ENCODE data around the gene SCG2. TPM values are rescaled to one million over a fixed set of nuclear protein-coding genes. Genes with fewer than 3 reads are reported as not detected.

The SCG2 gene, protein sequence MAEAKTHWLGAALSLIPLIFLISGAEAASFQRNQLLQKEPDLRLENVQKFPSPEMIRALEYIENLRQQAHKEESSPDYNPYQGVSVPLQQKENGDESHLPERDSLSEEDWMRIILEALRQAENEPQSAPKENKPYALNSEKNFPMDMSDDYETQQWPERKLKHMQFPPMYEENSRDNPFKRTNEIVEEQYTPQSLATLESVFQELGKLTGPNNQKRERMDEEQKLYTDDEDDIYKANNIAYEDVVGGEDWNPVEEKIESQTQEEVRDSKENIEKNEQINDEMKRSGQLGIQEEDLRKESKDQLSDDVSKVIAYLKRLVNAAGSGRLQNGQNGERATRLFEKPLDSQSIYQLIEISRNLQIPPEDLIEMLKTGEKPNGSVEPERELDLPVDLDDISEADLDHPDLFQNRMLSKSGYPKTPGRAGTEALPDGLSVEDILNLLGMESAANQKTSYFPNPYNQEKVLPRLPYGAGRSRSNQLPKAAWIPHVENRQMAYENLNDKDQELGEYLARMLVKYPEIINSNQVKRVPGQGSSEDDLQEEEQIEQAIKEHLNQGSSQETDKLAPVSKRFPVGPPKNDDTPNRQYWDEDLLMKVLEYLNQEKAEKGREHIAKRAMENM
- total RNA-seq, result 0.20 TPM

DNA sequence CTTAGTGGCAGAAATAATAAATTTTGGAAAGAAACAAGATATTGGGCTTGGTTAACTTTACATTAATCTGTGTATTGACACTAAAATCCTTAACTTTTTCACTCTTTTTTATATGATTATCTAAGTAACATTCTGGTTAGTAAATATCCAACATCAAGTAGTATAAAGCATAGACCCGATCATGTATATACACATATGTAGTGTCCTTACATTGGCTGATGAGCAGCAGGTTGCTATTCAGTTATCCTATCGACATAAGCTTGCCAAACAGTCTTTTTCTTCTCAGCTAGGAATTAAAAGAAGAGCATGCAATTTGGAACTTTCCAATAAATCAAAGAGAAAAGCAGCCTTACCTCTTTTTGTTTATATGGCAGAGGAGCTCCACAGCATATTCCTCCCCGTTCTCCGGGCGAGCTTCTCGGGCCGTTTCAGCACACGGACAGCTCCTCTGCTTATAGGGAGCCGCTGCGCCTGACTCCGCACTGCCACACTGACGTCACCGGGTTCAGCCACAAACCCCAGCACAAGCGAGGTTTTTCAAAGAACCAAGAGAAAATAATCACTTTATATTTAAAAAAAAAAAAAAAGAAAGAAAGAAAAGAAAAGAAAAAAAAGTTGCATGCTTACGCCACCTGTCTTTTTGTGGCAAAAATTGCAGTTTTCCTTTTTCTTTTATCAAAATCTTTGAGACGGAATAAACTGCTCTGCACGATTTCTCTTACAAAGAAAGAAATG, at the start of gene SCG2:
Gene SCG2 (minus strand): TSS at position 430 of the 735 bp plus-strand sequence. CDS start 3,079 bp downstream, outside the sequence.
- DNase-seq, result peak; percentile 72

DNA sequence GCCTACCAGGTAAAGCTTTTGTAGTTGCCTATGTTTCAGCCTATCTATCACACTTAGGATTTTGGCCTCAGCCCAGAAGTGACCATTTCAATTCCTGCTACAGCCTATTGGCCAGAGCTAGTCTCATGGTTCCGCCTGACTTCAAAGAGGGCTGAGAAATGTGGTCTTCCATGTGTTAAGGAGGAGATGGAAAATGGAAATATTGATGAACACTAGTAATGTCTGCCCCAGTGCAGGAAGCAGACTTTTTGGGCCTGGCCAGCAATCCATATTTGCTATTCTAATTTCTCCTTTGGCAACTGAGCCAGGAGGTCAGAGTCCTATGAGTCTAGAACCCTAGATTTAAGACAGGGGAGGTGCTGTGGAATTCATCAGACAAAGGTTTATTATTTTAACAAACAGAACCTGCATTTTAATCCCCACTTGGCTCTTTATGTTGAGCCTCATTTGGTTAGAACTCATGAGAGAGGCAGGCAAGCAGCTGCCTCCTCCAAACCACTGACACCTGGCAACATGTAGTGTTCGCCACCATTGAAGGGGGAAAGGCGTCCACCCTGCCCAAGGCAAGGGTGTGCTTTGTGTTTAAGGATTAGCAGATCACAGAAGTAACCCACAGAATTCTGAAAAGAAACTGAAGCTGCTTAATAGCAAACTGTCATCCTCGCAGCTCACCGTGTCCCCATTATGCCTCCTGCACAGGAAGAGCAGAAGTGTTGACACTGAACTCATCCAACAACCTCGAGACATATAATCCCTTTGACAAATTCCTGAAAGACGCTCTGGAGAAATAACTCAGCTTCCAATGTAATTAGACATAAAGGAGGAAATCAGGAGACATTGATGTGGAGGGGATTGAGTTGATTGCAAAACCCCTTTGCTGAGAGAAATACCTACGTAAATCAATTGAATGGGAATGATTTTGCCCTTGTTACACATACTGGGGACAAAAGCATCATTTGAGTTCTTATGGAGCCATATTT, 47.7 kb upstream of the SCG2 start:
- DNase-seq, result no peak

DNA sequence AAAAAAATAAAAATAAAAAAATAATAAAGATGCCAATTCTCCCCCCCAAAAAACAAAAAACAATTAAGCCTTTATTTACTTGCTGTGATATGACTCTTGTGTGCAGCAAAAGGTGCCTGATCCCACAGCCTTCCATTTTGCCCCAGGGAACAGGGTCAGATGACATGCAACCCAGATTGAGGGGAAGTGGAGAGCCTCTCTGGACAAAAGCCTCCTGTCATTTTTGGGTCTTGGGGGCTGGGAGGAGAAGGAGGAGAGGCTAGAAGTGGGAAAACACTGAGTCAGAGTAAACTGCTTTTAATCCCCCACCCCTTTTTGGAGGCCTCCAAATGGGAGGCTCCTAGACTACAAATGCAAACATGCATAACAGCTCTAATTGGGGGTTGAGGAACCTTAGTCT, 46.6 kb upstream of the SCG2 start:
- DNase-seq, result no peak

DNA sequence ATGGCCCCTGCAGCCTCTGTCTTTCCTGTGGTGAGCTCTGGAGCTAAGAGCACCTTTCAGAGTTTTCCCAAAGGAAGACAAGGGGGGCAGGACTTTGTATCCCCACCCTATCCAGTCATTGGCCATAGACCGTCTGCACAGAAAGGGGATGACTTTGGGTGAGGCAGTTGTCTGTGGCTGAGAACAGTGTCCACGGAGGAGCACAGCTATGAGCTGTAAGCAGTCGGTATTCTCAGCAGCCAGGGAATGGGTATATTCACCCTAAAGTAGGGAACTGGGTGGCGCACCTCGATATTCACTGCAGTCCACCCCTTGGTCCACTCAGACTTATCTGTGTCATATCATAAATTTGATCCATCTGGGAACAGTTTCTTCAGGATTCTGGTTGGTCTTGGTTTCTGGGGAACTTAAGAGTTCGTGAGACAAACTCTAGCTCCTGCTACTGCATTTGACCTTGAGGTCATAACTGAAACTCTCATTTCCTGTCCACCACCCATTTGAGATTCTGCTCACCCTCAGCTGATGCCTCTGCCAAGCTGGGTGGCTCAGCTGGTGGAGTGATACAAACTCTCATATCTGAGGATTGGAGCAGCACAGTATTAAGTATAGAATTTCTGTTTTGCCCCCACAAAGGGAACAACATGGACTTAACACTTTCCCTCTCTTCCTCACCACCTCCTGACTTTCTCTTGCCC, 45.2 kb upstream of the SCG2 start:
- no peak for DNase-seq

DNA sequence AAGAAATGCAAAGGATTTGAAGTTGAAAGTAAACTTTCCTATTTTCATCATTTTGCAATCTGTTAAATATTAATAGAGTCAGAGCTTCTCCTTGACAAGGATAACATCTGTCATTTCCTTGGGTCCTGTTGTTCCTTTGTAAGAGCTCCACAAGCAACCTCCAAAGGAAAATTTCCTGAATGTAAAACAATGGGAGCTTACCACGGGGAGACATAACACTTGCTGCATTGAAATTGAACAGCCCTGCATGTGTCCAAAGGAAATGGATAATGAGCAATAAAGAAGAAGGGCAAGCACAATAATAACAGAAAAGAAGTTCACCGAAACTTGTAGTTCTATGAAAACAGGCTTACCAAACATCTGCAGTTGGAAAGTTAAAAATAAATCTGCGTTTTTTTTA, 42.0 kb upstream of the SCG2 start:
- no peak for DNase-seq

DNA sequence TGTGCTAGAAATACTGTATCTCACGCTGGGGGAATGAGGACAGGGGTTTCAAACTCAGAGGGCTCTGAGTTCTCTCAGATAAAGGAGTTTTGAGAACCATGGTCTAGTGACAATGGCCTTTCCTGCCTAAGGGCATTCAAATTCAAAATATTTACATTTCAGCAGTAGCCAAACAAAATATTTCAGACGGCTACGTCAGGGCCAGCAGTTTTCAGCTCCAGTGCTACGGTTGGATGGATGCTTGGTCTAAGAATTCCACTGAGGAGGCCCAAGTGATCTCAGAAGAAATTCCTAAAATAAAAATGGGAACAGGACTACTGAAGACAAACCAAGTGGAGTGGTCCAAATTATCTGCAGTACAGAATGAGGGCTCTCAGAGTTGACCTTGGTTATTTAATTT, 41.1 kb upstream of the SCG2 start:
- no peak for DNase-seq

DNA sequence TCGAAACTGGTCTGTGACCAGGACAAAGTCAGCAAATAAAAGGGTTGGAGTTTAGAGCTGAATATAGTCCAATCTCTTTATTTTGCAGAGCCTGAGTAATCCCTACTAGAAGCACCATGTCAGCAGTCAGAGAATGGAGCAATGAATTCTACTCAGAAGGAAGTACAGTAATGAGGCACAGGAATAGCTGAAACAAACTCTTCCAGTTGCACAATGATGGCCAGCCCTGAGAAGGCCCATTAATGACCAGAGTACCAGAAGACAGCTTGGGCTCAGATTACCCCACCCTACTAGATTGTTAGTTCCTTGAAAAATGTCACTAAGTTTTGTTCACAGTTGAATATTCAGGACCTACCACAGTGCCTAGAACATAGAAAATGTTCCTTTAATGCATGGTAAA, 40.3 kb upstream of the SCG2 start:
- DNase-seq, result no peak

DNA sequence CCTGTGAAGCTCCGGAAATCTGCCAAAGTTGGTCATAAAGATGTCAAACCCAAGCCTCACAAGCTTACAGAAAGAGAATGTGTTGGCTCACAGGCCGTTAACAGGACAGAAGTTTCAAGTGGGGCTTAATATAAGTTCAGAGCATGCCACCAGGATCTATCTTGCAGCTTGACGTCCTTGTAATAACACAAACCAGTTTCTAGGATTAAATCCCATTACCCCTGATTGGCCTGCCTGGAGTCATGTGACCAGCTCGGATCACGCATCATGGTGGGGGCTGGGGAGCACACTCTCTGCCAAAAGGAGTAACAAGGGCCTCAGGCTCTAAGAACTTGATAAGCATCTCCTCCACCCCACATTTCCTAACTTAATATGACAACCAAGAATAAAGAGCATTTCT, 38.9 kb upstream of the SCG2 start:
- peak; percentile 34 for DNase-seq

DNA sequence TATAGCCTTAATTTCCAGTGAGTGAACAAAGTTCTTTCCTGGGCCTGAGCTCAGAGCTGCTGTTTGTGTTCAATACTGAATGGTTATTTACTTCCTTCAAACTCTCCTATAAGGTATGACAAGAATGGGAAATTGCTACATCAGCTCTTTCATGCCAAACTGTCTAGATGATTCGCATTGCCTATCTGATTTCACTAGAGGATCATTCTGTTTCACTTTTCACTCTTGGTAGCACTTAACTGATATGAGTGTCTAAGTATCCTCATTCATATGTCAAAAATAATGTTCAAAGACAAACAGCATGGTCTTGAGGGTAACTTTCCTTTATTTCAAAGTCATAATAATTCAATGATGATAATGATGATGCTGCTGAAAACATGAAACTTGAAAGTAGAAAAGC, 32.9 kb upstream of the SCG2 start:
- DNase-seq, result no peak

DNA sequence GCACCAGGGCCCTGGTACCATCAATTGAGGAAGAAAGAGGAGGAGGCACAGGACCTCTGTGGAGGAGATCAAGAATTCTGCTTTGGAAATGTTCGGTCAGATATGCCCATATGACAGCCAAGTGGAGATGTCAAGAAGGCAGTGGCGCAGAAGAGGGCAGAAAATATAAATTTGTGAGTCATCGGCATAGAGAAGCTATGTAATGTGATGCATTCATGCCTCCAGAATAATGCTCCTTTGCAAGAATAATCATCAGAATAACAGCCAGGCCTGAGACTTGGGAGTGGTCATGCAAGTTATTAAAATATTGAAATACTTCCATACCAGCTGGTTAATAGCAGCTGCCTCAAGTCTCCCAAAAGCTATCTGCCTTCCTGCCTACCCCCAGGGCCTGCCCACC, 32.1 kb upstream of the SCG2 start:
- no peak for DNase-seq

DNA sequence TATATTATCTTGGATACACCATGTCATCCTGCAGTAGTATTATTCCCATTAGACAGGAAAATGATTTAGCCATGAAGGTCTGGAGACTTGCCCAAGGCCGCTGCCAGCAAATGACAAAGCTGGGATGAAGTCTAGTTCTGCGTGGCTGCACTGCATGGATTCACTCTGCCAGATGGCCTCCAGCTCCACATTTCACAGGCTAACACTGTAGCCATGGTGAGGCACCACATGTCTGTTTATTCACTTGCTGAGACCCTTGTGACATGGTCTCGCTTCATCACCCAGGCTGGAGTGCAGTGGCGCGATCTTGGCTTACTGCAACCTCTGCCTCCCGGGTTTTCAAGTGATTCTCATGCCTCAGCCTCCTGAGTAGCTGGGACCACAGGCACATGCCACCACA, 31.5 kb upstream of the SCG2 start:
- no peak for DNase-seq

DNA sequence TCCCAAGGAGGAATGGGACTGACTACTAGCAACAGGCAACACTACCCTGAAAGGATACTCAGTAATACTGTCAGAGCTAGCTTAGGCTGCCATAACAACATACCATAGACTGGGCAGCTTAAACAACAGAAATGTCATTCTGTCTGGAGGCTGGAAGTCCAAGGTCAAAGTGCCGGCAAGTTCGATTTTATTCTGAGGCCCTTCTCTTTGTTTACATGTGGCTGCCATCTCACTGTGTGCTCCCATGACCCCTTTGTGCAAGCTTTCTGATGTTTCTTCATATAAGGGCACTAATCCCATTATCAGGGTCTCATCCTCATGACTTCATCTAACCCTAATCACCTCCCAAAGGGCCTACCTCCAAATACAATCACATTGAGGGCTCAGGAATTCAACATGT, 30.7 kb upstream of the SCG2 start:
- no peak for DNase-seq

DNA sequence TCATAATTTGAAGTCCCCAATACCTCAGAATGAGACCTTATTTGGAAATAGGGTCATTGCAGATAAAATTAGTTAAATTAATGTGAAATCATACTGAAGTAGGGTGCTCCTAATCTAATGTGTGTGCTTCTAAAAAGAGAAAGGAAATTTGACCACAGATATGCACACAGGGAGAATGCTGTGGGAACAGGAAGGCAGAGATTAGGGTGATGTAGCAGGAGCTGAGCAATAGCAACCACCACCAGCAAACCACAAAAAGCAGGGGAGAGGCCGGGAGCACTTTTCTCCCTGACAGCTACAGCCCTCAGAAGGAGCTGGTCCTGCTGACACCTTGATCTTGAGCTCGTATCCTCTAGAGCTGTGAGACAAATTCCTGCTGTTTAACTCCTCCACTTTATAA, 24.6 kb upstream of the SCG2 start:
- no peak for DNase-seq

DNA sequence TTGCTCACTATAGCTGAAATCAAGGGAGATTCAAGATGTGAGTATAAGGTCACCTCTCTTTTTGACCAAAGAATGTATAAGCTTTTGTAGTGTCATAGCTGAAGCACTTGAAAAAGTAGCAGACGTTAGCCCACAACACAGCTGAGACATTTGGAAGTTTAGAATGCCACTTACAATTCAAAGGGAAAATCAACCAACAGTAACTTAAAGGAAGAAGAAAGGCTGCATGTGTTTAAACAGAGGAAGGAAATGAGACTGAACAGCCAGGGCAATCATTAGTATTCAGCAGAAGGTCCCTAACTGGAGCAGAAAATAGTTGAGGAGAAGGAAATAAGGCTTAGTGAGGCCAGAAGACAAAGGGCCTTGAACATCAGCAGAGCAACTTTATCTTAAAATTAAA, 23.5 kb upstream of the SCG2 start:
- DNase-seq, result no peak

DNA sequence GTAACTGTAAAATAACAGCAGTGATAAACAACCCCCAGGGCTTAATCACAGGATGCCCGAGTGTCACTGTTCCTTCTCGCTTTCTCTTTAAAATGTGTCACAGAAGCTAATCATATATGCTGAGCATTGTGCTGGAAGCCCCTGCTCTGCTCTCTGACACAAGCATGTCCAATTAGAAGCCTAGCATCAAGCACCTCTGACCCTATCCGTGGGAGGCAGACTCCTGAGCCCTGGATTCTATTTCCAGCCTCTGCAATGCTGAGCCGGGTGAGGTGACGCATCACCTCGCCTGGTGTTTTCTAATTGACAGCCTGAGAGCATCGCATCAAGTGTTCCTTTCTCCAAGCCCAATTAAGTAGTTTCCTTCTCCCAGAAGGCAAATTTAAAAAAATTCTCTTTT, 19.7 kb upstream of the SCG2 start:
- DNase-seq, result no peak

DNA sequence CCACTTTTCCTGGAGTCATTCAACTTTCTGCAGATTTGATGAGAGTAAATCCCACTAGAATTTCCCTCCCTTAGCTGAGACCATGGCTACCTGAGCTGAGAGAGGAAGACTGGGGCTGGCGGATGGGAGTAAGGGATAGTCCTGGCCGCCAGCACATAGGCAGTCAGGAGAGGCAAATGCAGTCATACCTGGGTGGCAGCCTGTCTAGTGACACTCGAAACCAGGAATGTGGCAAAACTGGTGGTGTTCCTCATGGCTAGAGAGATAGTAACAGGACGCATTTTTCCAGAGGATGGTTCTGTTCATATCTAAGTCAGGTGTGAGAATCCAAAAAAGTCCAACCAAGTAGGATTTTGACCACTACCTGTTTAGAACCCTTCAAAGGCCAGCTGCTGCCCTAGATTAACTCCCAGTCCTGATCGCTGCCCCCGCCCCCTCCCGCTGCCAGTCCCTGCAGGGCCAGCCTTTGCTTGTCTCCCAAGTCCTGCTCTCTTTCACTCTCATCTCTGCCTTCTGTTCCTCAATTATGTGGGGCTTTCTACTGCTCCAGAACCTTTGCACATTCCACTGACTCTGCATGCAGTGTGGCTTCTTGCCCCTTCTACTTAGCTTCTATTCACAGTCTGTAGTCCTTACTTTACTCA, 17.4 kb upstream of the SCG2 start:
- no peak for DNase-seq

DNA sequence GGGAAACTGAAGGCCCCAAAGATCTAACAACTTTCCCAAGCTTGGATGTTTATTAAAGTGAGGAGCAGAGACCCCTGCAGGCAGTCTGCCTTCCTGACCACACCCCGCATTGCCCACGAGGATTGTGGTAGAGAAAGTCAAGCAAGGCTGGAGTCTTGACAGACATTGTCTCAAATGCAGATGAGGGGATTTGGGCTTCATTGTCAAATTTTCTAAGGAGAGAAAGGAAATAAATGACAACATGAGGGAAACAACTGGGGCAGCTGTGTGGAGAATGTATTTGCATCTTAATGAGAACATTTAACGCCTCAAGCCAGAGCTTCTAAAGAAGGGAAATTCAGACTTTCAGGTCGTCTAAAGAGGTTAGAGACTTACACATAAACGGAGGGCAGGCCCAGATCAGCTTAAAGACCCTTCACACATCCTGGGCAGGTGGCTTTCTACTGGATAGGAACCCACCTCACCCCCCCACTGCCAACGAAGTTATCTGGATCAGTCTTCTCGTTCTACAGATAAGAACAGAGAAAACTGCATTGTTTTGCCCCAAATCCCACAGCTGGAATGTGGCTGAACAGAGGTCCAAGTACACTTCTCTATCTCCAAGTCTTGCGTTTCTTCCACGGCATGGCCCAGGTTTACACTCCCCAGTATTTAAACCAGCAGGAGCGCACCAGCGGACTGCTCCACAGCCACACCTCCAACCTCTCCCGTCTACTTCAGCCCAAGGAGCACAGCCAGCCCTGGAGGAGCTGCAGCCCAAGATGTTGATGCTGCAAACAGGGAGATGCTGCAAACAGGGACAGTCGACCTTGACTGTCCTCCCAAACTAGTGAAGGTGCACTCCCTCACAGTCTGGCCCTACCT, 16.2 kb upstream of the SCG2 start:
- DNase-seq, result no peak

DNA sequence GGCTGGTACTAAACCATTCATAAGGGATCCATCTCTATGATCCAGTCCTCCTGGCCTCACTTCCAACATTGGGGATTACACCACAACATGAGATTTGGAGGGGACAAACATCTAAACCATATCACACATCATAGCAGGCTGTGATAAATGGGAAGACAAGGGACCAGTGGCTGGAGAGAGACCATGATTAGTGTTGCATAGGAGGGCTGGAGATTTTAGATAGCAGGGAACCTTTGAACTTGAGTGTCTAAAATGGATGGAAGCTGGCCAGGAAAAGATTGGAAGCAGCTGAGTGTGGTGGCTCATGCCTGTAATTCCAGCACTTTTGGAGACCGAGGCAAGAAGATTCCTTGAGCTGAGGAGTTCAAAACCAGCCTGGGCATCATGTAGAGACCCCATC, 12.4 kb upstream of the SCG2 start:
- no peak for DNase-seq

DNA sequence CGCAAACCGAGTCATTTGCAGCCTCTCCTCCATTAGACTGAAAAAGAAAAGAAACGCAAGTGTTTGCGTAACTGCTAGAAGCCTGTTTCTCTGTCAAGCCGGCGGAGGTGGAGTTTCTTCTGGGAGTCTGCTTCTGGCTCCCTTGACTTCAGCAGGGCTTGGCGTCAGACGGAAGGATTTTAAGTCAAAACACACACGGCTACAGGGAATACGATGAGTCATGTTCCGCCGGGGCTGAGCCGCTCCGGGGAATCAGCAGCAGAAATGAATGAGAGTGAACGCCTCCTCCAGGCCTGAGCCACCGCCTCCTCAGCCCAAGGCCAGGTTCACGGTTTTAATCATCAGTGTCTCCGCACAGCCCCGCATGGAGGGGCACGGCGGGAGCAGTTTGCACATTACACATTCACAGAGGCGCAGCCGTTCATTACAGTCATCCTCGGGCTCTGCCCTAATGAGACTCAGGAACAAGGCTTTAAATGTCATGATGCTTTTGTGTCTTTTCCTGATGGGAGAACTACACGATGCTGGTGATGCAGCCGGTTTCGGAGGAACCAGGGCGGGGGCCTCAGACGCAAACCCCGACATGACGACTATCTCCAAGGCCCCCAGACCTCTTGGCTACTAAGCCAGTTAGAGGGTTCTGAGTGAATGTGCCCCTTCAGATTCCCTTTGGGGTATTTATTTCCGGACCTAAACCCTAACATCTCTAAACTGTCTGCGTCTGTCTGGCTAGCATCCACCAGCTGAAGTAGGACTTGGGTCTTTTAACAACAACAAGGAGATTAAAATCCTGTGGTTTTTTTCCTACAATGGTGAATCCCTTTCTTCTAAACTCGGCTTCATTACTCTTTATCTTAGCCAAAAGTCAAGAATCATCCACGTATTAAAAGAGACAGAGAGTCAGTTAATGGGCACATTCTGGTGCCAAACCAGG, 11.1 kb upstream of the SCG2 start:
- DNase-seq, result peak; percentile 77
